Transverse colon (tissue), 4 donors: ENCODE data around the gene P2RX2.

ENCODE experiments used
- CTCF ChIP-seq, 5 experiments: fragments of 200-600 bp in 3 of 5; fragments of 450-650 bp in 2 of 5; sonication (generic) in 3 of 5; IDR thresholded peaks; 1 replicate in 2 of 5; 2 replicates in 3 of 5; pipeline ENCODE4 v1.5.1; 2016 to 2017; ENCODE audit warnings: antibody characterized with exemption in 5 of 5, inconsistent platforms in 3 of 5, mild to moderate bottlenecking in 2 of 5, moderate library complexity in 1 of 5
- POLR2A ChIP-seq: fragments of 450-650 bp; IDR thresholded peaks from one replicate; pipeline ENCODE4 v1.6.1; 2016; ENCODE audit warnings: antibody characterized with exemption, mild to moderate bottlenecking, moderate library complexity
- POLR2AphosphoS5 ChIP-seq, 3 donors: sonication (generic); formaldehyde crosslinking; IDR thresholded peaks; one replicate each; pipeline ENCODE4 v1.6.1; 2016; ENCODE audit warnings: antibody characterized with exemption in 3 of 3

GRCh38 chr12:132634411-132634990 is 15.9 kb downstream of the P2RX2 start:
- TF ChIP-seq POLR2AphosphoS5 (IDR thresholded peaks at IDR 0.05) (no peak), CTCF (IDR thresholded peaks at IDR 0.05) (no peak), POLR2A (no peak)
